ENCODE measurements around the gene AGAP2. TPM values are rescaled to one million over a fixed set of nuclear protein-coding genes. Genes with fewer than 3 reads are reported as not detected.

Gene AGAP2
- total and polyA plus RNA-seq, 2 of the 13 experiments (the other 11 are each of a cell fraction or from before 2014, with no cell fraction given): 0.38 to 0.45 TPM

DNA sequence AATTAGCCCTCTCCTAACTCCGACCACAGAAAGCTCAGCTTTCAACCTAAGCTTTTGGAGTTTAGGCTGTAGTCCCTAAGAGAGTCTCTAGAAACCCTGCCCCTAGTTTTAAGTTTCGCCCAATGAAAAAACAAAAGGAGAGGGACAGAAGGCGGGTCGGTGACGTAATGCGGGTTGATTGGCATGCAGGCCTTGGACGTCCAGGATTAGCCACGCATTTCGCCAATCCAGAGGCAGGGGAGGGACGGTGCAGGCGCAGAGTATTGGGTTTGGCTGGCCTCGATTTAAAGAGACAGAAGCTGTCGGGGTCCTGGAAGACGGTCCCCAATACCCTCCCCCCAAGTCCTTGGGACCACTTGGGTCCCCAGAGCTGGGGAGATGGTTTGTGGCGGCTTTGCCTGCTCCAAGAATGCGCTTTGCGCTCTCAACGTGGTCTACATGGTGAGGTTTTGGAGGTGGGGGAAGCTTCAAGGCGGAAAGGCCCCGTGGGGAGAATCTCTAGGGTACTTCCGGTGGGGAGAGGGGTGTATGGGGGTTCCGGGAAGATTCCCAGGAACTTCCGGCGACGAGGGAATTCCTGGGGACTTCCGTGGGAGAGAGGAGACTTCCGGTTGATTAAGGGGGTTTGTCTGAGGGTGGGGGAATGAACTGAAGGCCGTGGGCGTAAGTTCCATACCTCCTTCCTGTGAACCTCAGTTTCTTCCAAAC is 6.4 kb upstream of the AGAP2 start, which contains the start of gene TSPAN31 (continued):
- TF ChIP-seq, protein P1, sequence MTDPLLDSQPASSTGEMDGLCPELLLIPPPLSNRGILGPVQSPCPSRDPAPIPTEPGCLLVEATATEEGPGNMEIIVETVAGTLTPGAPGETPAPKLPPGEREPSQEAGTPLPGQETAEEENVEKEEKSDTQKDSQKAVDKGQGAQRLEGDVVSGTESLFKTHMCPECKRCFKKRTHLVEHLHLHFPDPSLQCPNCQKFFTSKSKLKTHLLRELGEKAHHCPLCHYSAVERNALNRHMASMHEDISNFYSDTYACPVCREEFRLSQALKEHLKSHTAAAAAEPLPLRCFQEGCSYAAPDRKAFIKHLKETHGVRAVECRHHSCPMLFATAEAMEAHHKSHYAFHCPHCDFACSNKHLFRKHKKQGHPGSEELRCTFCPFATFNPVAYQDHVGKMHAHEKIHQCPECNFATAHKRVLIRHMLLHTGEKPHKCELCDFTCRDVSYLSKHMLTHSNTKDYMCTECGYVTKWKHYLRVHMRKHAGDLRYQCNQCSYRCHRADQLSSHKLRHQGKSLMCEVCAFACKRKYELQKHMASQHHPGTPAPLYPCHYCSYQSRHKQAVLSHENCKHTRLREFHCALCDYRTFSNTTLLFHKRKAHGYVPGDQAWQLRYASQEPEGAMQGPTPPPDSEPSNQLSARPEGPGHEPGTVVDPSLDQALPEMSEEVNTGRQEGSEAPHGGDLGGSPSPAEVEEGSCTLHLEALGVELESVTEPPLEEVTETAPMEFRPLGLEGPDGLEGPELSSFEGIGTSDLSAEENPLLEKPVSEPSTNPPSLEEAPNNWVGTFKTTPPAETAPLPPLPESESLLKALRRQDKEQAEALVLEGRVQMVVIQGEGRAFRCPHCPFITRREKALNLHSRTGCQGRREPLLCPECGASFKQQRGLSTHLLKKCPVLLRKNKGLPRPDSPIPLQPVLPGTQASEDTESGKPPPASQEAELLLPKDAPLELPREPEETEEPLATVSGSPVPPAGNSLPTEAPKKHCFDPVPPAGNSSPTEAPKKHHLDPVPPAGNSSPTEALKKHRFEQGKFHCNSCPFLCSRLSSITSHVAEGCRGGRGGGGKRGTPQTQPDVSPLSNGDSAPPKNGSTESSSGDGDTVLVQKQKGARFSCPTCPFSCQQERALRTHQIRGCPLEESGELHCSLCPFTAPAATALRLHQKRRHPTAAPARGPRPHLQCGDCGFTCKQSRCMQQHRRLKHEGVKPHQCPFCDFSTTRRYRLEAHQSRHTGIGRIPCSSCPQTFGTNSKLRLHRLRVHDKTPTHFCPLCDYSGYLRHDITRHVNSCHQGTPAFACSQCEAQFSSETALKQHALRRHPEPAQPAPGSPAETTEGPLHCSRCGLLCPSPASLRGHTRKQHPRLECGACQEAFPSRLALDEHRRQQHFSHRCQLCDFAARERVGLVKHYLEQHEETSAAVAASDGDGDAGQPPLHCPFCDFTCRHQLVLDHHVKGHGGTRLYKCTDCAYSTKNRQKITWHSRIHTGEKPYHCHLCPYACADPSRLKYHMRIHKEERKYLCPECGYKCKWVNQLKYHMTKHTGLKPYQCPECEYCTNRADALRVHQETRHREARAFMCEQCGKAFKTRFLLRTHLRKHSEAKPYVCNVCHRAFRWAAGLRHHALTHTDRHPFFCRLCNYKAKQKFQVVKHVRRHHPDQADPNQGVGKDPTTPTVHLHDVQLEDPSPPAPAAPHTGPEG (CRISPR knock-in tag; IDR thresholded peaks at IDR 0.05): no peak
- TF ChIP-seq ZNF20 (CRISPR knock-in tag; IDR thresholded peaks at IDR 0.05) (no peak), IRX3 (CRISPR knock-in tag; IDR thresholded peaks at IDR 0.05; ENCODE audit: borderline replicate concordance, low read depth) (no peak), HNRNPUL1 (IDR thresholded peaks at IDR 0.05; ENCODE audit: low read depth, low read length) (no peak), SETDB1 (CRISPR knock-in tag; IDR thresholded peaks at IDR 0.05; ENCODE audit: borderline replicate concordance) (no peak), CENPT (CRISPR knock-in tag; IDR thresholded peaks at IDR 0.05; ENCODE audit: low read depth) (no peak), ZNF343 (CRISPR knock-in tag; IDR thresholded peaks at IDR 0.05) (no peak), NFKB2 (CRISPR knock-in tag; IDR thresholded peaks at IDR 0.05; ENCODE audit: borderline replicate concordance) (no peak), ZNF501 (CRISPR knock-in tag; IDR thresholded peaks at IDR 0.05) (no peak; the same call in 1 of the 2 replicates), ZFP37 (CRISPR knock-in tag; IDR thresholded peaks at IDR 0.05; ENCODE audit: borderline replicate concordance) (no peak), HDAC1 (CRISPR knock-in tag; IDR thresholded peaks at IDR 0.05) (0 out of 2 replicates have a peak, but pooled peaks have one; percentile 43), ZNF773 (CRISPR knock-in tag; IDR thresholded peaks at IDR 0.05; ENCODE audit: borderline replicate concordance) (no peak), ZNF660 (CRISPR knock-in tag; IDR thresholded peaks at IDR 0.05; ENCODE audit: borderline replicate concordance, low read depth) (no peak), TBX2 (CRISPR knock-in tag; IDR thresholded peaks at IDR 0.05; ENCODE audit: borderline replicate concordance) (no peak), SOX6 (IDR thresholded peaks at IDR 0.05) (no peak), SOX6 (CRISPR knock-in tag; IDR thresholded peaks at IDR 0.05) (no peak), SATB2 (CRISPR knock-in tag; IDR thresholded peaks at IDR 0.05) (no peak), SKI (IDR thresholded peaks at IDR 0.05; ENCODE audit: partially characterized antibody) (no peak), SAFB2 (CRISPR knock-in tag; IDR thresholded peaks at IDR 0.05; ENCODE audit: borderline replicate concordance, low read depth) (no peak), HNRNPL (IDR thresholded peaks at IDR 0.05; ENCODE audit: low read depth, low read length) (no peak), TARDBP (CRISPR knock-in tag; IDR thresholded peaks at IDR 0.05) (no peak; the same call in 1 of the 2 replicates), FOXJ3 (CRISPR knock-in tag; IDR thresholded peaks at IDR 0.05; ENCODE audit: borderline replicate concordance) (no peak), ZFP36L2 (CRISPR knock-in tag; IDR thresholded peaks at IDR 0.05) (no peak)
- TF ChIP-seq, protein P2, sequence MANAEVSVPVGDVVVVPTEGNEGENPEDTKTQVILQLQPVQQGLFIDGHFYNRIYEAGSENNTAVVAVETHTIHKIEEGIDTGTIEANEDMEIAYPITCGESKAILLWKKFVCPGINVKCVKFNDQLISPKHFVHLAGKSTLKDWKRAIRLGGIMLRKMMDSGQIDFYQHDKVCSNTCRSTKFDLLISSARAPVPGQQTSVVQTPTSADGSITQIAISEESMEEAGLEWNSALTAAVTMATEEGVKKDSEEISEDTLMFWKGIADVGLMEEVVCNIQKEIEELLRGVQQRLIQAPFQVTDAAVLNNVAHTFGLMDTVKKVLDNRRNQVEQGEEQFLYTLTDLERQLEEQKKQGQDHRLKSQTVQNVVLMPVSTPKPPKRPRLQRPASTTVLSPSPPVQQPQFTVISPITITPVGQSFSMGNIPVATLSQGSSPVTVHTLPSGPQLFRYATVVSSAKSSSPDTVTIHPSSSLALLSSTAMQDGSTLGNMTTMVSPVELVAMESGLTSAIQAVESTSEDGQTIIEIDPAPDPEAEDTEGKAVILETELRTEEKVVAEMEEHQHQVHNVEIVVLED (CRISPR knock-in tag; IDR thresholded peaks at IDR 0.05; ENCODE audit: borderline replicate concordance): no peak; the same call in 1 of the 2 replicates
